ENCODE measurements around the gene INO80C. TPM values are rescaled to one million over a fixed set of nuclear protein-coding genes. Genes with fewer than 3 reads are reported as not detected.

INO80C gene
- total RNA-seq, 1 experiment from 2014 or later: 20.5 TPM

DNA sequence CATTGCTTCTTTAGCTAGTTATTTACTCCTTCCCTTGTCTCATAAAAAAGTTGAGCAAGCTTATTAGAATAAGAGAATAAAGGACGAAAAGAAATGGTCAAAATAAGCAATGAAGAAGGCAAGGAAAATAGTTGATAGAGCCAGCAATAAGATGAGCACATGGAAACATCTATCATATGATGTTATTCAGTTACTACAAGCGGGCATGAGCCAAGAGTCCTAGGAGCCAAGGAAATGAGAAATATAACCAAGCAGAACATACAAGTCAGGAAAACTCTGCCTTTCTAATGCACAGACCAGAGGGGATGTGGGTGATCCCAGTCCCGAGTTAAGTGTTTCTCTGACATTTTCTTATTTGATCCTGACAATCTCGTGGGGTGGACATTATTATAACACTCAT, 33.9 kb downstream of the INO80C start:
- DNase-seq (ENCODE audit: low read depth): no peak

DNA sequence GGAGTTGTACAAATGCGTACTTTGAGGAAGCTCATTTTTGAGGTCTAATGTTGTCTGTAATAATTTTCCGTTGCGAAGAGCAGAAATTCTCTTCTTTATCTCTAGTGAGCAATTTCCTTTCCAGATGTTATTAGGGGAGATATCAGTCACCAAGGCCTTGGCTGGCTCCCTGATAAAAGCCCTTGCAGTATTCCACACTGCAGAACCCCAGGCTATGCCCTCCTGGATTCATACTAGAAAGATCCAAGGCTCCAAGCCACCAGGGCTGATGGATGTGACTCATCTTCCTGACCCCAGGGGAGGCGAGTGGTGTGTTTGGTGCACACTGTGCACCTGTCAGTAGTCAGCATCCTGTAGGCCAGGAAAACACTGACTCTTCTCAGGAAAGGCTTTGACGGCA, 34.7 kb downstream of the INO80C start:
- peak; percentile 83 for DNase-seq (ENCODE audit: low read depth)

DNA sequence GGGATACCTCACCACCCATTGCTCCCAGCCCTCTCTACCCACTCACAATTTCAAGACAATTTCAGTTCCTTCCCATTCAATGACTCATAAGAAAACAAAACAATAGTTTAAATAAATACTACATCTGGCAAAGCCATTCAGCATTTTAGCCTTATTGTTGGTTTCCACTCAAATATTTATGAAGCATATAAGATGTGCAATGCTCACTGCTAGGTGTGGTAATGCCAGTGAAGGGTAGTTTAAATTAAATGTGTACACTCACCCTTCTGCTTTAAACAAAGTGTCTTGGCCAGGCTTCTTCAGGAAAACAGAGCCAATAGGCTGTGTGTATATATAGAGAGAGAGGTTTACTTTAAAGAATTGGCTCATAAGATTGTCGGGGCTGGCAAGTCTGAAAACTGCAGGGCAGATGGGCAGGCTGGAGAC, 37.0 kb downstream of the INO80C start:
- DNase-seq (ENCODE audit: low read depth): no peak

DNA sequence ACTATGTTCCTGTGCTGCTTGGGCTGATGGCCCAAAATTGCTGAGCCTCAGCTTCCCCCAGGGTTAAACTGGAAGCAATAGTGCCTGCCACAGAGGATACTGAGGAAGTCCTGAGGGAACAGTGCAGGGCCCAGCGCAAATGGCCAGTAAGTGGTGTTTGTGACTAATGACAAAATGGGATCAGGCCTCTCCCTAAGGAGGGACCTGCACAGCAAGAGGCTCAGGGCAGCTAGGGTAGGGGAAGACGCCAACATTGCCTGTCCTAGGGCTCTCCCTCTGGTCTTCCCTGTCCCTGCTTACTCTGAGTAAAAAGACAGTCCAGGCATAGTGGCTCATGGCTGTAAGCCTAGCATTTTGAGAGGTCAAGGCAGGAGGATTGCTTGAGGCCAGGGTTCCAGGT, 37.8 kb downstream of the INO80C start:
- no peak for DNase-seq (ENCODE audit: low read depth)

DNA sequence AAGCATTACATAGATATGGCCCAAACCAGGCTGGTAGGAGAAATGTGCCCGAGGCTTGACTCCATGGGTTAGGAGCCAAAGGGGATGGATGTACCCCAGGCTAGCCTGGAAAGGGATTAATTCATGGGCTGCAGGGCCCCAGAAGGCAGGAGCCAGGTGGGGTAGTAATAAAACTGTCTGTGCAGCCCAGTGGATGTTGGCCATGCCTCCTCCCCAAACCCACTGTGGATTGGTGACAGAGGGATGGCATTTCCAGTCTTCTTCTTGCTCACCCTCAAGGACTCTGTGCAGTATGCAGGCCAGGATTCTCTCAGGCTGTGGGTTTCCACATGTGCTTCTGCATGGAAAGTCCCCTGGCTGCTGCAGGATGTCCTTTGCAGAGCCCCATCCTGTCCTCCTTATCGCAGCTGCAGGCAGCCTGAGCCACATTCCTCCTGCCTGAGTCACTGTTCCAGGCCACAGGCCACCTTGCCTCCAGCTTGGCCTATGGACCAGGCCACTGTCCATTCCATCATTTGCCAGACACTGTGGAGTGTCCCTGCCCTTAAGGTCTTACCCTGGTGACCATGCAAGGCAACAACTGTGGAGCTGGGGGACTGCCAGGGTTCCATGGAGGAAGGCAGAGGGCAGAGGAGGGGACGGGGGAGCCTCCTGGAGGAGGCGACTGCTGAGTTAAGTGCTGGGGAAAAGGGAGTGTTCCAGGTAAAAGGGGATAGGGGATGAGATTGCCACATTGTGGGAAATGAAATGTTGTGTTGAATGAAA, 38.9 kb downstream of the INO80C start:
- peak; percentile 87 for DNase-seq (ENCODE audit: low read depth)

DNA sequence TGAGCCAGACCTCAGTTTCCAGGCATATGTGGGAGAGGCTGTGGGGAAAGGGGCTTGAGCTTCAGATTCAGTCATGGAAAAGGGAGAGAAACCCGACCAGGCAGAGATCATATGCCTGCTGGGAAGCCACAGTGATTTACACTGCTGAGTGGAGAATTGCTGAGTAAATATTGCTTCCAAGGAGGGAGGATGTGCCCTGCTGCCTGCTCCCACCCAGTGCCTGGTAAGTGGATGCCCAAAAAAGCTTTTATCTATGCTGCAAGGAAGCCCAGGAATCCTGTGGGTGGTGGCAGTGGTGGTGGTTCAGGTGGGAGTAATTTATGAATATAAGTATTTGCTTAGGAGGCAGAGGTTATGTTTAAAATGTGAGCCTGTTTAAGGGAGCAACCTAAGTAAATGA, 39.5 kb downstream of the INO80C start:
- DNase-seq (ENCODE audit: low read depth): peak; percentile 31

DNA sequence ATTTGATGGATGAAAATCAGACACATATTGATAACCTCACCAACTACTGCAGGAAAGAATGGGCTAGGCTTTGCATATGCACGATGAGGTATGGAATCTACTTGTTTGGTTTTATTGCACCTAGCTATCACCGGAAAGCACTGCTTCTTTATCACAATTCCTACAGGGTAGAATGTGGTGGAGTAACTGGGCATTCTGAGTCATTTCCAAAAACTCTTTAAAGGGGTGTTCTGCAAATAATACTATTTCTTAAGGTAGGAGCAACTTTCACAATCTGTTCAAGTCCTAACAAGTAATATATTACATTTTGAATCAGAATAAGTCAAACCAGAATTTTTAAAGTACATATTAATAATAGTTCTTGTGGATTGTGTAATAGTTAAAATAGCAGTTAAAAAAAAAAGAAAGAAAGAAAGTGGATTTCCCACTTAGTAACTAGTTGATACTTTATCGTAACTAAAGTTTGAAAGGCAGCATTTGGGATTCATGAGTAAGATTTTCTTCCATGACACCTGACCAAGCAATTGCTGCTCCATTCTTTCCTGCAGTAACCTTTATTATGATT, 40.5 kb downstream of the INO80C start:
- no peak for DNase-seq (ENCODE audit: low read depth)

DNA sequence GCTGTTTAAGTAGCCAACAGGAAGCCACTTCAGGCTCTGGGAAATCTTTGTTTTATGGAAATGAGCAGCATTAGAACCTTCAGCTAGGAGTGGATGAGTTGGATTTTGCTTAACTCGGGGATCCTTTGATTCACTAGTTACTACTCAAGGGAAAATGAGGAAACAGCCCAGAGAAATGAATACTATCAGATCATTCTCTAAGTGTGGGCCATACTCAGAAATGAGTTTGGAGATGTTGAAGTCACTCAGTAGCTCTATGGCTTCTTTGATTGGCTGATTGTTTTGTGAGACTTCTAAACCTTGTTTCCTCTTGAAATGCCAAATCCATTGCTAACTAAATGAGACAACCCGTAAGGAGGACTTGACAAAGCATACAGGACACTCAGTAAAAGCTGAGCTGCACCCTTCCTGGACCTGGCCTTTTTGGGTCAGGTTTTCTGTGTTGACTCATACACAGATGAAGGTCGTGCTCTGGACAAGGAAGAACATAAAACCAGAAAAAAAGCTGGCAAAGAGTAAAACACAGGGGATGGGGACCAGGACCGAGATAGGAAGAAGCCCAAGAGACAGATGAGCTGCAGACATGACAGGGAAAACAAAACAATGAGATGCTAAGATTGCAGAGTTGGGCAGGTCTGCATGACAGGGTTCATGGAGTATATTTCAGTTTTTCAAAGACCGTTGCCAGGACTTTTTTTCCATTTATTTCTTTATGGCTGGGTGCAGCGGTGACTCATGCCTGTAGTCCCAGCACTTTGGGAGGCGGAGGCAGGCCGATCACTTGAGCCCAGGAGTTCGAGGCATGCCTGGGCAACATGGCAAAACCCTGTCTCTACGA, 41.6 kb downstream of the INO80C start:
- peak; percentile 39 for DNase-seq (ENCODE audit: low read depth)

DNA sequence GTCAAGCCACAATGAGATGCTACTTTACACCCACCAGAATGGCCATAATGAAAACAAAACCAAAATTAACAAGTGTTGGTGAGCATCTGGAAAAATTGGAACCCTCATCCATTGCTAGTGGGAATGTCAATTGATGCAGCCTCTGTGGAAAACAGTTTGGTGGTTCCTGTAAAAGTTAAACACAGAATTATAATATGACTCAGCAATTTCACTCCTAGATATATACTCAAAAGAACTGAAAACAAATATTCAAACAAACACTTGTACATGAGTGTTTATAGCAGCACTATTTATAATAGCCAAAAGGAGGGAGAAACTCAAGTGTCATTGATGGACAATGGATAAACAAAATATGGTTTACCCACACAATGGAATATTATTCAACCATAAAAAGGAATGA, 43.0 kb downstream of the INO80C start:
- no peak for DNase-seq (ENCODE audit: low read depth)

DNA sequence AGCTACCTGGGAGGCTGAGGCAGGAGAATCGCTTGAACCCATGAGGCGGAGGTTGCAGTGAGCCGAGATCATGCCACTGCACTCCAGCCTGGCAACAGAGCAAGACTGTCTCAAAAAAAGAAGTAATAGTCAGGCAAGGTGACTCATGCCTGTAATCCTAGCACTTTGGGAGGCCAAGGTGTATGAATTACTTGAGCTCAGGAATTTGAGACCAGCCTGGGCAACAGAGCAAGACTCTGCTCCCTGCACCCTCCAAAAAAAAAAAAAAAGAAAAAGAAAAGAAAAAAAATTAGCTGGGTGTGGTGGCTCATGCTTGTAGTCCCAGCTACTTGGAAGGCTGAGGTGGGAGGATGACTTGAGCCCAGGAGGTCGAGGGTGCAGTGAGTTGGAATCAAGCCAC, 44.7 kb downstream of the INO80C start:
- peak; percentile 51 for DNase-seq (ENCODE audit: low read depth)

DNA sequence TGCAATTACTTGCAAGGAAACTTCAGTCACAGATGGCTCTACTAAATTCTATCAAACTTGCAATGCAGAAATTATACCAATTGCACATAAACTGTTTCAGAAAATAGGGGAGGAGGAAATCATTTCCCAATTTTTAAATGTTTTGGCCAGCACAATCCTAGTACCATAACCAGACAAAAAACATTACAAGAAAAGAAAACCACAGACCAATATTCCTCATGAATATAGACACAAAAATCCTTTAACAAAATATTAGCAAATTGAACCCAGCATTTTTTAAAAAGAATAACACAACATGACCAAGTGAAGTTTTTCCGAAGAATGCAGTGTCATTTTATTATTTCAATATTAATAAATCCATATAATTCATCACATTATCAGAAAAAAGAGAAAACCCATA, 45.8 kb downstream of the INO80C start:
- DNase-seq (ENCODE audit: low read depth): no peak

DNA sequence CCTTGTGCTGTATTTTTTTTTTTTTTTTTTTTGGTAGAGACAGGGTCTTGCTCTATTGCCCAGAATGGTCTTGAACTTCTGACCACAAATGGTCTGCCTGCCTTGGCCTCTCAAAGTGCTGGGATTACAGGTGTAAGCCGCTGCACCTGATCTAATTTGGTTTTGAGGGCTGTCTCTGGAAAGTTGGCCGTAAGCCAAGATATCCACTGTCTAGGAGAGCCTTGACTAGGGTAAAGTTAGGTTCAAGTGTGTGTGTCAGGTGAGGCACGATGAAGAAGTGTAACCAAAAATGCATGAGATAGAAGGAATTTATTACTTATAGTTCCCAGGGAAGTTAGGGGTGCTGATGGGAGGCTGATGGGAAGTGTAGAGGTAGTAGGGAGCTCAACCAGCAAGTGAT, 46.7 kb downstream of the INO80C start:
- DNase-seq (ENCODE audit: low read depth): no peak

DNA sequence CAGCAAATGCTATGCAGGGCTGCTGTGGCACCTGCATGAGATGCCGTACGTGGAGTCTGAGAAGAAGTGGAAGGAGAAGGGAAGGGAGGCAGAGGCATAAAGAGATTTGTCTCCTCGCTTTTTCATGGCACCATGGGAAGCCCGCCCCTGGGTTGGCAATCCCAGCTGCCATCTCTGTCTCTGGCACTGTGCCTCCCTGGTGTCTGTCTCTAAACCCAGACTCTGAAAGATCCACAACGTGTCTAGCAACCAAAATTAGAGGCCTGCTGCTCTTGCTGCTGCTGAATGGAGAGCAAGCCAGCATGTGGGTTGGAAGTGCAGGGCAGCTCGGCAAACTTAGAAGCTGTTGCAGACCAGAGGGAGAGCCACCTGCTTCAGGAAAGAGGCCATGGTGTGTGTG, 53.1 kb downstream of the INO80C start:
- no peak for DNase-seq (ENCODE audit: low read depth)

DNA sequence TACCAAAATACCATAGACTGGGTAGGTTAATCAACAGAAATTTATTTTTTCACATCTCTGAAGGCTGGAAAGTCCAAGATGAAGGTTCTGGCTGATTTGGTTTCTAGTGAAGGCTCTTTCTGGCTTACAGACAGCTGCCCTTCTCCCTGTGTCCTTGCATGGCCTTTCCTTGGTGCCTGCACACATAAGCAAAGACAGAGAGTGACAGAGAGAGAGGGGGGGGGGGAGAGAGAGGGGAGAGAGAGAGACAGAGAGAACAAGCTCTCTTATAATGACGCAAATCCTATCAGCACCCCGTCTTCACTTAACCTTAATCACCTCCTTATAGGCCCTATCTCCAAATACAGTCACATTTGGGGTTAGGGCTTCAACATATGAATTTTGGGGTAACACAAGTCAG, 53.9 kb downstream of the INO80C start:
- DNase-seq (ENCODE audit: low read depth): no peak

DNA sequence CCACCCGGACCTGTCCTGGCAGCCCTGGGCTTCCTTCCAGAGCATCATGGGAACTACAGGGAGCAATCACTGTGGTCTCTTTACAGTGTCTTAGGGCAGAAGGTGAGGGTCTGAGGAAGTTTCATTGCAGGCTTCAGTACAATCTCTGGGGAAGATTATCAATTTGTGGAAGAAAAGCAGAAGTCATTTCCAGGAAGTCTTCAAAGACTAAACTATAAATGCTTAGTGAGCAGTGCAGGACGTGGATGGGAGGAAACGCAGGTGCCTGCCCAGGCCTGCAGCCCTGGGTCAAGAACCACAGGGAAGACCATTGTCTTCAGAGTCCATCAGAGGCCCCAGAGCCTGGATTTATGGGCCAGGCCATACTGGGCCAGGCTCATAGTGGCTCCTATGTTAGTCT, 54.3 kb downstream of the INO80C start:
- DNase-seq (ENCODE audit: low read depth): no peak

DNA sequence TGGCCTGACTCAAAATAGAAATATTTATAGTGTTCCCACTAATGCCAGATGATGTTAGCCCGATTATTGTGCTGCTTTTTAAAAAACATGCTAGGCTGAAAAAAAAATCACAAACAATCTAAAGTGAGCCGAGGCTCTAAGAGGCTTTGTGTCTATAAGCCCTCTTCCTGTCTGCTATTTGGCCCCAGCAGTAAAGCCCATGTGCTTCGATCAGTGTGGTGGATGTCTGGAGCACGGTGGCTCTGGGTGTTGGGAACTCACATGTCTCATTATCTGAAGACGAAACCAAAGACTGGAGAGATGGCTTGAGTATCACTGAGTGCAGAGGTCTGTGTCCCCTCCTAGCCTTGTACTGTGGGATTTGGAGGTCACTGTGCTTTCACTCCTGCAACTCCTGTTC, 55.1 kb downstream of the INO80C start:
- no peak for DNase-seq (ENCODE audit: low read depth)

DNA sequence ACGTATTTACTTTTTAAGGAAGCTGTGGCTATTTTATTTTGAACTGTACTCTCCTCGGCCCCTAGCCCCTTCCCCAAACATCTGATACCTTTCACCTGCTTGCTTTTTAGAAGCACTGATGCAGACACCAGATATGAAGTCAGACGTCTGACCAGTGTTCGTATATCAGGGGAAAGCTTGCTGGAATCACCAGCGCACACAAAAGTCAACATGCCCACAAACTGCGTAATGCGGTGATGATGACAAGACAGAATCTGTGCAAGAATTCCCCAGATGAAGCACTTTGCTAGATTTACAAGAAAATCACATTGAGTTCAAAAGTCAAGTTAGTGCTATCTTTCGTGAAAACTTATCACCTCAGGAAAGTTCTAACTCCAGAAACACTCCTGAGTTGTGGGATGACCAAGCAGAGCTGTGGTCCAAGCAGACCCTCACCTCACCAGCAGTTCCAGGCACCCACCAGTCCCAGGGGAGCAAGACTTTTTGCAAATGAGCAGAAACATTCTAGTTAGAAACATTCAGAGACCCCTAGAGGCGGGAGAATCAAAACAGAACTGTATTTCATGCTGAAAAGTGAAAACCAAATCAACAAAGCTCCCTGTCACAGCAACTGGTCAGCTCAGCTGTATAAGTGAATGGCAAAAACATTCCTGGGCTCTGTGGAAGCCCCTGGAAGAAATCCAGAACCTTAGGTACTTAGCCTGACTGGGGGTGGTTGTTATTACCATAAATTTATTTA, 55.7 kb downstream of the INO80C start:
- DNase-seq (ENCODE audit: low read depth): no peak

DNA sequence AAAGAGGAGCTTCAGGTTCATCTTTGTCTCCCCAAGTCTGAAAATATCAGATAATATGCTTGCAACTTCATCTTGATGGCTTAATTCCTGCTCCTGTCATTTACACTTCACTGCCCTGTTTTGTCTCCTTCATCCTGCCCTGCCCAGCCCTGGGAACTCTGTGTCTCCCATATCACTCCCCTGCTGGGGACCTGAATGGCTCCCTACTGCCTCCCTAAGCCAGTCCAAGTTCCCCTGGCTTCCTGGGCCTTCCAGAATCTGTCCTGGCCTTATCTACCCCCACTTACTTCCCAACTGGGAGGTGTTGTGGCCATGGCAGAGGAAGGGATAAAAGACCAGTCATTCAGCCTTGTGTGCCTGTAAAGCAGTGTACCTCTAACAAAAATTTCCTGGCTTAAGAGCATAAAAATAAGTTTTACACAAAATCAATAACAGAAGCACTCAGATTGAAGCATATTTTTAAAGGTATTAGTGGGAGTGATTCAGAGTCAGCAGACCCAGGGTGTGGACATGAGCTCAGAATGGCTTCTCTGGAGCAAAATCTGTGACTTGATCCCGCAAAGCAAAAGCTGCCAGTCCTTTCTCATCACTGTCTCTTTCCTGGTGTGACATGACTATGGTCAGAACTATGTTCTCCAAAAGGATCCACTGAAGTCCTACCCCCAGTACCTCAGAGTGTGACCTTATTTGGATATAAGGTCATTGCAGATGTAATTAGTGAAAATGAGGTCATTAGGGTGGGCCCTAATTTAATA, 59.1 kb downstream of the INO80C start:
- no peak for DNase-seq (ENCODE audit: low read depth)

DNA sequence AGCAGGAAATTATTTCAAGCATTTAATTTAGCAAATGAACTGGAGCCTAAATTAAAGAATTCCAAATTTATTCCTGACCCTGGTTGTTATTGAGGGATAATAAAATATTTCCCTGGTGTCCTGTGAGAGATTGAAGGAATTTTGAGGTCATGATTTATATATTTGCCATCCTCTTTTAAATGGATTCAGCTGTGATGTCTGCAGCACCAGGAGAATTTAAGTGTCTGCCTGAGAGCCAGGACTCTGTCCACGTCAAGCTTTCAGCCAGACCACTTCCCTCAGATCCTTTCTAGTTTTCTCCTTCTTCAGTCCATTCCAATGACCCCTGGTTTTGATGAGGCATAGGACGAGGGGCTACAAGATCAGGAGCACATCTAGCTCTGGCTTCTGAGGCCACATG, 59.9 kb downstream of the INO80C start:
- DNase-seq (ENCODE audit: low read depth): no peak

DNA sequence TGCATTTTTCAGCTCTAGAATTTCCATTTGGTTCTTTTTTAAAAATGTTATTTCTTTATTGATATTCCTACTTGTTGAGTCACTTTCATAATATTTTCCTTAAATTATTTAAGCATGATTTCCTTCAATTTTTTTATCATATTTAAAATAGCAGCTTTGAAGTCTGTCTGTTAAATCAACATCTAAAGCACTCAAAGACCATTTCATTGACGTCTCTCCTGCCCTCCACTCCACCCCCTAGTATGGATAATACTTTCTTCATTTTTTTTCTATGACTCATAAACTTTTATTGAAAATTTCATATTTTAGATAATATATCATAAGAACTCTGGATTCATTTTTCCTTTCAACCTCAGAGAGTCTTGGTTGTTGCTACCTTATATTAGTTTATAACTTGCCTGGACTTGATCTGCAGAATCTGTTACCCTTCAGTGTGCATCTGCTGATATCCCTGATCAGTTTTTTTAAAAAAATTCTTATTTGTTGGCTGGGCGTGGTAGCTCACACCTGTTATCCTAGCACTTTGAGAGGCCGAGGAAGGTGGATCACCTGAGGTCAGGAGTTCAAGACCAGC, 61.6 kb downstream of the INO80C start:
- DNase-seq (ENCODE audit: low read depth): no peak

DNA sequence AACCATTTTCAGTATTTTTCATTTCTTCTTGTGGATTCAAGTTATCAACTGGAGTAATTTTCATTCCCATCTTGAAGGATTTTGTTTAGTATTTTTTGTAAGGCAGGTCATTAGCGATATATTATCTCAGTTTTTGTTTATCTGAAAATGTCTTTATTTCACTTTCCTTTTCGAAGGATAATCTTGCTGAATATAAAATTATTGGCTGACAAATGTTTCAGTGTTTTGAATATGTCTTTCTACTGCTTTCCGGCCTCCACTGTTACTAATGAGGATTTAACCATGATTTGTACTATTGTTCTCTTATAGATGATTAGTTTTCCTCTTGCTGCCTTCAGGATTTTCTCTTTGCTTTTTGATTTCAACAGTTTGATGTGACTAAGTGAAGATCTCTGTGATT, 62.4 kb downstream of the INO80C start:
- DNase-seq (ENCODE audit: low read depth): no peak

Data from HT1080 (cell line).